Upper lobe of right lung (tissue), 1 donor: ENCODE measurements around the gene PCGF5. TPM values are rescaled to one million over a fixed set of nuclear protein-coding genes. Genes with fewer than 3 reads are reported as not detected.
A peak's percentile ranks its signal among the peaks of the same experiment; 100 is the strongest.

Source experiments
- ATAC-seq: fragments of 200-7000 bp; cut with Tn5 transposase; one replicate; pipeline ENCODE4 v1.9.1; 2020; ENCODE audit warnings: mild to moderate bottlenecking, moderate library complexity
- DNase-seq: peaks from one replicate; pipeline ENCODE4 v3.0.0-alpha.2; 2020
- H3K27ac ChIP-seq: fragments of 200-600 bp; one replicate; pipeline ENCODE4 v1.8.0; 2022
- H3K27me3 ChIP-seq: fragments of 200-600 bp; one replicate; pipeline ENCODE4 v1.8.0; 2022; ENCODE audit warnings: mild to moderate bottlenecking
- H3K36me3 ChIP-seq: fragments of 200-600 bp; one replicate; pipeline ENCODE4 v1.8.0; 2022
- H3K4me1 ChIP-seq: fragments of 200-600 bp; one replicate; pipeline ENCODE4 v1.8.0; 2022
- H3K4me3 ChIP-seq: fragments of 200-600 bp; one replicate; pipeline ENCODE4 v1.8.0; 2022; ENCODE audit warnings: mild to moderate bottlenecking
- H3K9me3 ChIP-seq: fragments of 200-600 bp; one replicate; pipeline ENCODE4 v1.8.0; 2022
- CTCF ChIP-seq: fragments of 200-600 bp; IDR thresholded peaks from one replicate; pipeline ENCODE4 v1.8.0; 2022; ENCODE audit warnings: antibody characterized with exemption
- intact Hi-C: fragments of 100-400 bp; cut with DNase I; formaldehyde crosslinking; loops from one replicate; pipeline ENCODE4 v1.11.0; 2022
- total RNA-seq: library from RNA; stranded (reverse); fragmentation: NEBNext Ultra II Directional; extraction: Animal tissue kit (Norgen Biotek cat#: 25700); gene quantifications from one replicate; pipeline ENCODE4 v1.2.1, GENCODE V29; 2021
- donor health status: DM: no; HTN: yes; CAD: no; lungs with severe emphysema.

The PCGF5 gene
- total RNA-seq, 1 donor from 2014 or later, result 49.6 TPM

GRCh38 chr10:91247360-91248111 is 27.1 kb downstream of the PCGF5 start:
- H3K27ac ChIP-seq, result no peak overlapping the region
- ATAC-seq (peak; percentile 53), DNase-seq (no peak)
- TF ChIP-seq CTCF, result no peak
- H3K36me3 ChIP-seq, result peaks cover 14% of the 10 kb centered on the region
- no peak overlapping the region for H3K4me3 ChIP-seq
- intact Hi-C loops, result loop anchor here (10.0 kb wide), 1 partner anchor 233 kb away; no protein-coding TSS in a partner anchor
- no peaks in the 10 kb centered on the region for H3K27me3 ChIP-seq
- H3K9me3 ChIP-seq, result no peaks in the 10 kb centered on the region
- H3K4me1 ChIP-seq, result peaks cover 5% of the 10 kb centered on the region

DNA sequence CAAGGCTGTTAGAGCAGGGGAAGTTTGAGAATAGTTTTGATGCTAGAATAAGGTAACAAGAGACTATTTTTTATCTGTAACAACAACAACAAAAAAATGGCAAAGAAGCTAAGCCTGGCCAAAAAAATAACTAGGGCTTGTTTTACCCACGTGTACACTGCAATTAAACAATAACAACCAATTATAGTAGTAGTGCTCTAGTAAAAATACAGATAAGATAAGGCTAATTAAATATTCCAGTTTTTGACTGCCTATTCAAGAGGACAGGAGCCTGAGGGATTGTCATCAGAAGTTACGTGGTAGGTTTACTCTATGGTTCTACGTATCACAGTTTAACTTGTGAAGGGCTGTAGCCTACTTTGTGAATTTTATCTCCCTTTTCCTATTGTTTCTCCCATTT is 29.2 kb downstream of the PCGF5 start:
- no peaks in the 10 kb centered on the region for H3K9me3 ChIP-seq
- no peak for TF ChIP-seq CTCF
- no peak overlapping the region for H3K27ac ChIP-seq
- ATAC-seq (no peak), DNase-seq (no peak)
- peaks cover 33% of the 10 kb centered on the region for H3K36me3 ChIP-seq
- no peaks in the 10 kb centered on the region for H3K27me3 ChIP-seq
- intact Hi-C loops, result loop anchor here (10.0 kb wide), 1 partner anchor 235 kb away; no protein-coding TSS in a partner anchor
- no peak overlapping the region for H3K4me3 ChIP-seq
- H3K4me1 ChIP-seq, result peaks cover 5% of the 10 kb centered on the region

DNA sequence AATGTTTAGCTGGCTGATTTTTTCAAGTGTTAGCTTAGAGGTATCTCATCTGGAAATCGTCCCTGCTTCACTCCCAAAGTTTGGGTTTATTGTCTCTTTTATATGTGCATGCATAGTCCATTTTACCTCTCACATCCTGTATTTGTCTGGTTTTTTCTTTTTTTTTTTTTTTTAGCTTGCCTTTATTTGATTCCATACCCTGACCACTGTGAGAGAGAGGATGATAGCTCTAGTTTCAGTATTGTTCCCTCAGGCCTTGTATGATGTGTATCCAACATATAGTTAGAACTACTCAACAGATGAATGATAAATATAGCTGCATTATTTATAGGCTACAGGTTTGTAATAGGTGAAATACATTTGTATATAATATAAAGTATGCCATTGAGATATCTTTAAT is 29.9 kb downstream of the PCGF5 start:
- peaks cover 38% of the 10 kb centered on the region for H3K36me3 ChIP-seq
- peaks cover 5% of the 10 kb centered on the region for H3K4me1 ChIP-seq
- H3K27ac ChIP-seq, result no peak overlapping the region
- TF ChIP-seq CTCF, result no peak
- no peaks in the 10 kb centered on the region for H3K27me3 ChIP-seq
- DNase-seq, result no peak
- H3K4me3 ChIP-seq, result no peak overlapping the region
- H3K9me3 ChIP-seq, result no peaks in the 10 kb centered on the region
- no peak for ATAC-seq
- intact Hi-C loops, result no loop called here

- intact Hi-C loops, result no loop called here
- H3K4me1 ChIP-seq, result no peaks in the 10 kb centered on the region
- H3K4me3 ChIP-seq, result no peak overlapping the region
- H3K27ac ChIP-seq, result no peak overlapping the region
- TF ChIP-seq CTCF, result peak; percentile 94
- no peak for DNase-seq
- ATAC-seq, result peak; percentile 86
- no peaks in the 10 kb centered on the region for H3K27me3 ChIP-seq
- peaks cover 48% of the 10 kb centered on the region for H3K36me3 ChIP-seq
- H3K9me3 ChIP-seq, result no peaks in the 10 kb centered on the region
Measured at GRCh38 chr10:91251430-91252056, 31.1 kb downstream of the PCGF5 start.

GRCh38 chr10:91253300-91253699 is 32.8 kb downstream of the PCGF5 start:
- ATAC-seq (no peak), DNase-seq (no peak)
- no peak for TF ChIP-seq CTCF
- Histone ChIP-seq H3K4me1 (no peaks in the 10 kb centered on the region), H3K4me3 (no peak overlapping the region), H3K27ac (no peak overlapping the region), H3K9me3 (no peaks in the 10 kb centered on the region), H3K36me3 (peaks cover 52% of the 10 kb centered on the region), H3K27me3 (no peaks in the 10 kb centered on the region)
- intact Hi-C loops, result no loop called here
